Tibial artery (tissue), 4 donors: ENCODE measurements around the gene KDR.

Experiments
- DNase-seq, 2 donors: peaks; one replicate each; pipeline ENCODE4 v3.0.0-alpha.2; 2019
- H3K27ac ChIP-seq, 2 donors: fragments of 200-600 bp; sonication (generic) in 1 of 2; 1 replicate in 1 of 2; 2 replicates in 1 of 2; pipeline ENCODE4 v1.5.1; 2018 to 2019; ENCODE audit warnings: mild to moderate bottlenecking in 1 of 2
- H3K27me3 ChIP-seq, 2 donors: fragments of 200-600 bp; sonication (generic) in 1 of 2; one replicate each; pipeline versions ENCODE4 v1.5.1 to v1.6.0; 2016 to 2019
- H3K36me3 ChIP-seq, 3 donors: fragments of 200-600 bp; sonication (generic) in 2 of 3; one replicate each; pipeline ENCODE4 v1.5.1; 2016 to 2019; ENCODE audit warnings: mild to moderate bottlenecking in 2 of 3
- H3K4me1 ChIP-seq, 4 donors: fragments of 200-600 bp; sonication (generic) in 2 of 4; 1 replicate in 3 of 4; 2 replicates in 1 of 4; pipeline ENCODE4 v1.5.1; 2016 to 2019
- H3K4me3 ChIP-seq, 2 donors: fragments of 200-600 bp; sonication (generic) in 1 of 2; 1 replicate in 1 of 2; 2 replicates in 1 of 2; pipeline ENCODE4 v1.5.1; 2018 to 2019; ENCODE audit warnings: mild to moderate bottlenecking in 2 of 2
- H3K9me3 ChIP-seq, 3 donors: fragments of 200-600 bp; sonication (generic) in 1 of 3; one replicate each; pipeline ENCODE4 v1.5.1; 2016 to 2019
- intact Hi-C: fragments of 100-400 bp; cut with DNase I; formaldehyde crosslinking; loops from one replicate; pipeline ENCODE4 v1.15.0; 2023; ENCODE audit warnings: low total_unique reads
- TF ChIP-seq, protein P1 (sequence below), 2 experiments: fragments of 200-600 bp in 1 of 2; fragments of 450-650 bp in 1 of 2; IDR thresholded peaks; one replicate each; pipeline ENCODE4 v1.5.1; 2017 to 2019; ENCODE audit warnings: antibody characterized with exemption in 2 of 2, mild to moderate bottlenecking in 1 of 2, moderate library complexity in 1 of 2

The KDR gene

DNA sequence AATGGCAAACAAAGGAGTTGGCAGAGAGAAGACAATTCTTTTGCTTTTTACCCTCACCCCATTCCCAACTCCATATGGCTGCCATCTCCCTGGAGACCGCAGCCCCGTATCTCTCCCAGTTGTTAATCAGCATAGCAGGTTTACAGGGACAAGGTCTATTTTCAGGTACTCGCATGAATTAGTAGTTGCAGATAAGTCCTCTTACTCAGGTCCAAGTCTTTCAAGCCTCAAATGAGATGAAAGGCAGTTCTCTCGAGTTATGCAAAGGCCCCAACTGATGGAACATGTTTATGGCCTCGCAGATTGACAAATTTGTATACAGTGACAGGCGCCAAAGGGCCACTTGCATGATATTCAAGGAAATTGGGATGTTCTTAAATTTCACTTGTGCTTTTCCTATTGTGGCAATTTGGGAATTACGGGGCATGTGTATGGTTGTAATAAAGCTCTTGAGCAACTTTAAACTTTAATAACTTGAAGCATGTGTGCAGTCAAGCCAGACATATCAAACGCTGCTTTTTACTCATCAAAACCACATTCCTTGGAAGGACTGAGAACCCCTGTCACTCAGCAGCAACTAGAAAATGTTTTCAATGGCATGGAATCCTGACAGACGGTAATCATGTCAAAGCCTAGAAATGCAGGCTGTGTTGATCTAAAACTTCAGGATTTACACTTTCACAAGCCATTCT lies 45.1 kb downstream of the KDR start:
- Histone ChIP-seq H3K4me3 (no peak overlapping the region), H3K9me3 (no peaks in the 10 kb centered on the region), H3K27me3 (no peaks in the 10 kb centered on the region), H3K27ac (no peak overlapping the region), H3K36me3 (peaks cover 5 to 38% (median 20%) of the 10 kb centered on the region in 3 donors), H3K4me1 (no peaks in the 10 kb centered on the region)
- DNase-seq = no peak
- TF ChIP-seq, protein P1, sequence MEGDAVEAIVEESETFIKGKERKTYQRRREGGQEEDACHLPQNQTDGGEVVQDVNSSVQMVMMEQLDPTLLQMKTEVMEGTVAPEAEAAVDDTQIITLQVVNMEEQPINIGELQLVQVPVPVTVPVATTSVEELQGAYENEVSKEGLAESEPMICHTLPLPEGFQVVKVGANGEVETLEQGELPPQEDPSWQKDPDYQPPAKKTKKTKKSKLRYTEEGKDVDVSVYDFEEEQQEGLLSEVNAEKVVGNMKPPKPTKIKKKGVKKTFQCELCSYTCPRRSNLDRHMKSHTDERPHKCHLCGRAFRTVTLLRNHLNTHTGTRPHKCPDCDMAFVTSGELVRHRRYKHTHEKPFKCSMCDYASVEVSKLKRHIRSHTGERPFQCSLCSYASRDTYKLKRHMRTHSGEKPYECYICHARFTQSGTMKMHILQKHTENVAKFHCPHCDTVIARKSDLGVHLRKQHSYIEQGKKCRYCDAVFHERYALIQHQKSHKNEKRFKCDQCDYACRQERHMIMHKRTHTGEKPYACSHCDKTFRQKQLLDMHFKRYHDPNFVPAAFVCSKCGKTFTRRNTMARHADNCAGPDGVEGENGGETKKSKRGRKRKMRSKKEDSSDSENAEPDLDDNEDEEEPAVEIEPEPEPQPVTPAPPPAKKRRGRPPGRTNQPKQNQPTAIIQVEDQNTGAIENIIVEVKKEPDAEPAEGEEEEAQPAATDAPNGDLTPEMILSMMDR (IDR thresholded peaks at IDR 0.05) = no peak
- intact Hi-C loops = no loop called here

- H3K9me3 ChIP-seq = no peaks in the 10 kb centered on the region
- peaks cover 5 to 38% (median 20%) of the 10 kb centered on the region in 3 donors for H3K36me3 ChIP-seq
- no peaks in the 10 kb centered on the region for H3K27me3 ChIP-seq
- DNase-seq = no peak
- intact Hi-C loops = no loop called here
- TF ChIP-seq, protein P1 (IDR thresholded peaks at IDR 0.05) = no peak
- H3K27ac ChIP-seq = no peak overlapping the region
- no peak overlapping the region for H3K4me3 ChIP-seq
- no peaks in the 10 kb centered on the region for H3K4me1 ChIP-seq
Measured at GRCh38 chr4:55079451-55080173, 45.8 kb downstream of the KDR start.

DNA sequence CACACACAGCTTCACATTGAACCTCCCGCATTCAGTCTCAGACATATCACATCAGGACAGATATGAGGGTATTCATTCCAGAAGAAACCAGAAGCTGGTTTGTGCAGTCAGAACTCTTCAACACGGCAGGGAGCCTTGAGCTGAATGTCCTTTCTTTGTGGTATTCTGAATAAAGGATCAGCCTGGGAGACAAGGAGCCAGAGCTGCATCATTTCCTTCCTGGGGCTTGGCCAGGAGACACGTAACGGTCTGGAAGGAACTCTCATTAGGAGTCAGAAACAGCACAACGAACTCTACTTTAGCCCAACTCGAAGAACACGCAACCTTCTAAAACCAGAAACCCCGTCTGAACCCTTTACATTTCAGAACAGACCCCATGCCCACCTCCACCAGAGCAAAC lies 46.4 kb downstream of the KDR start:
- peak in 1 of 2 donors; percentile 42 for DNase-seq
- intact Hi-C loops = no loop called here

GRCh38 chr4:55077577-55077976 lies 47.8 kb downstream of the KDR start:
- DNase-seq = no peak
- H3K9me3 ChIP-seq = no peaks in the 10 kb centered on the region
- H3K4me1 ChIP-seq = no peaks in the 10 kb centered on the region
- H3K27me3 ChIP-seq = no peaks in the 10 kb centered on the region
- intact Hi-C loops = no loop called here
- no peak overlapping the region for H3K4me3 ChIP-seq
- TF ChIP-seq, protein P1 (IDR thresholded peaks at IDR 0.05) = no peak
- peaks cover 0 to 20% (median 19%) of the 10 kb centered on the region in 3 donors for H3K36me3 ChIP-seq
- no peak overlapping the region for H3K27ac ChIP-seq

More for the DNA sequence above, 46.4 kb downstream of the KDR start:
- peaks cover 5 to 33% (median 20%) of the 10 kb centered on the region in 3 donors for H3K36me3 ChIP-seq
- H3K4me1 ChIP-seq = no peaks in the 10 kb centered on the region
- no peak overlapping the region for H3K4me3 ChIP-seq
- H3K27ac ChIP-seq = no peak overlapping the region
- TF ChIP-seq, protein P1 (IDR thresholded peaks at IDR 0.05) = no peak
- H3K9me3 ChIP-seq = no peaks in the 10 kb centered on the region
- no peaks in the 10 kb centered on the region for H3K27me3 ChIP-seq

- H3K36me3 ChIP-seq = peaks cover 0 to 11% (median 8%) of the 10 kb centered on the region in 3 donors
- no peak for DNase-seq
Measured at GRCh38 chr4:55075823-55076716, 49.3 kb downstream of the KDR start.

More at GRCh38 chr4:55075823-55076716, 49.3 kb downstream of the KDR start:
- Histone ChIP-seq H3K4me1 (no peaks in the 10 kb centered on the region), H3K27me3 (no peaks in the 10 kb centered on the region), H3K4me3 (no peak overlapping the region), H3K27ac (no peak overlapping the region), H3K9me3 (no peaks in the 10 kb centered on the region)
- TF ChIP-seq, protein P1 (IDR thresholded peaks at IDR 0.05) = no peak
- intact Hi-C loops = no loop called here
